PC-9 (cell line): ENCODE data around the gene CCDC8. TPM values are rescaled to one million over a fixed set of nuclear protein-coding genes. Genes with fewer than 3 reads are reported as not detected.

ENCODE experiments used
- BruUV-seq: library from RNA; stranded (reverse); fragments of 400-500 nt; replicated peaks from 2 replicates; lab custom pipeline; 2021; lab: Mats Ljungman, UMichigan
- CTCF ChIA-PET: fragments of 300-600 bp; sonication (Branson Sonifier 250); formaldehyde crosslinking; loops from one replicate; lab custom pipeline; 2022; ENCODE audit warnings: antibody characterized with exemption; lab: Charles Lee
- POLR2A ChIA-PET: fragments of 300-600 bp; sonication (Branson Sonifier 250); formaldehyde crosslinking; loops from one replicate; lab custom pipeline; 2022; ENCODE audit warnings: antibody characterized with exemption; ENCODE audit not compliant: unreplicated experiment; lab: Charles Lee
- DNase-seq, 2 experiments: peaks; one replicate each; pipeline versions ENCODE4 v3.0.0 to v3.0.0-alpha.2; 2015 to 2022; ENCODE audit warnings: mixed read lengths in 1 of 2
- H2AFZ ChIP-seq: fragments of 200-600 bp; sonication (generic); 2 replicates; pipeline ENCODE4 v1.8.1; 2017; ENCODE audit warnings: antibody characterized with exemption
- H3F3A ChIP-seq: fragments of 200-600 bp; sonication (generic); 2 replicates; pipeline ENCODE4 v1.8.1; 2017; ENCODE audit warnings: antibody characterized with exemption, mild to moderate bottlenecking, low read depth; ENCODE audit not compliant: insufficient read depth
- H3K27ac ChIP-seq: fragments of 200-600 bp; sonication (generic); 2 replicates; pipeline ENCODE4 v1.6.1; 2016; ENCODE audit warnings: mixed run types
- H3K27me3 ChIP-seq: fragments of 200-600 bp; sonication (generic); 2 replicates; pipeline ENCODE4 v1.6.1; 2016; ENCODE audit warnings: low read depth, mixed run types; ENCODE audit not compliant: insufficient read depth
- H3K36me3 ChIP-seq: fragments of 200-600 bp; sonication (generic); 2 replicates; pipeline ENCODE4 v1.6.1; 2016; ENCODE audit warnings: low read depth, mixed run types
- H3K4me1 ChIP-seq: fragments of 200-600 bp; sonication (generic); replicated peaks from 2 replicates; pipeline ENCODE4 v1.6.1; 2016; ENCODE audit warnings: mixed run types; ENCODE audit not compliant: insufficient read depth
- H3K4me2 ChIP-seq: fragments of 200-600 bp; sonication (generic); 2 replicates; pipeline ENCODE4 v1.6.1; 2017; ENCODE audit warnings: mixed run types
- H3K4me3 ChIP-seq: fragments of 200-600 bp; sonication (generic); 2 replicates; pipeline ENCODE4 v1.6.1; 2016; ENCODE audit warnings: mixed run types
- H3K79me2 ChIP-seq: fragments of 200-600 bp; sonication (generic); 2 replicates; pipeline ENCODE4 v1.6.1; 2017; ENCODE audit warnings: low read depth, mixed run types
- H3K9me2 ChIP-seq: fragments of 200-600 bp; sonication (generic); 2 replicates; pipeline ENCODE4 v1.8.1; 2017; ENCODE audit warnings: mild to moderate bottlenecking; ENCODE audit not compliant: insufficient read depth
- H3K9me3 ChIP-seq: fragments of 200-600 bp; sonication (generic); 2 replicates; pipeline ENCODE4 v1.8.1; 2016; ENCODE audit warnings: low read depth; ENCODE audit not compliant: insufficient read depth
- H4K20me1 ChIP-seq: fragments of 200-600 bp; sonication (generic); 2 replicates; pipeline ENCODE4 v1.8.1; 2017; ENCODE audit not compliant: insufficient read depth
- EZH2 ChIP-seq: fragments of 200-600 bp; sonication (generic); IDR thresholded peaks from 2 replicates; pipeline ENCODE4 v1.8.0; 2017; ENCODE audit warnings: antibody characterized with exemption, low read depth
- intact Hi-C: fragments of 100-400 bp; cut with micrococcal nuclease; formaldehyde crosslinking; loops from one replicate; pipeline ENCODE4 v1.10.0; 2022; ENCODE audit not compliant: unreplicated experiment
- total RNA-seq: library from RNA; stranded (reverse); gene quantifications from 2 replicates; pipeline ENCODE4 v1.2.3, GENCODE V29; 2021
- TF ChIP-seq, protein P1 (sequence below): fragments of 200-600 bp; sonication (generic); conservative IDR thresholded peaks from 2 replicates; pipeline ENCODE4 v1.6.1; 2017; ENCODE audit warnings: mixed run types, antibody characterized with exemption, mild to moderate bottlenecking, moderate library complexity

Gene CCDC8
- total RNA-seq, 1 experiment from 2014 or later: 4.2 TPM

DNA sequence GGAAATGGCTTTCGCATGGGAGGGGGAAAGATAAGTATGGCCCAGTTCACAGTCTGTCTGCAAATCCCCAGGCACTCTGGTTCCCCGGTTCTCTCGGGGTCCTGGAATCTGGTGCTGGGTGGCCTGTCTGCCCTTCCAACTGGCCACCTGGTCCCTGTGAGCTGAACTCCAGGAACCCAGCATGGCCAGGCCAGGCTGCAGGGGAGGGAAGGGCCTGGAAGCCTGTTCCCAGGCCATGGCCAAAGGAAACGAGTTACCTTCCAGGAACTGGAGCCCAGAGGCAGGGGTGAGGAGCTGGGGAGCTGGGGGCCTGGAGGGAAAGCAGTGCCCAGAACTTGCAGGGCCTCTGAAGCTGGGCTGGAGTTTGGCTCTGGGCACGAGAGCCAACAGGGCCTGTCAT, 34.5 kb upstream of the CCDC8 start:
- H3K27me3 ChIP-seq: peaks cover 32% of the 10 kb centered on the region
- no peaks in the 10 kb centered on the region for H3K9me3 ChIP-seq
- DNase-seq: no peak
- H3F3A ChIP-seq: 0 out of 2 replicates have a peak, but pooled peaks cover 3% of the 10 kb centered on the region
- intact Hi-C loops: no loop called here
- no peaks in the 10 kb centered on the region for H3K36me3 ChIP-seq
- no peak overlapping the region for H3K27ac ChIP-seq
- no peaks in the 10 kb centered on the region for H3K79me2 ChIP-seq
- BruUV-seq: no TSS peak
- H2AFZ ChIP-seq: no peak overlapping the region
- H3K4me3 ChIP-seq: no peak overlapping the region
- no peaks in the 10 kb centered on the region for H3K9me2 ChIP-seq
- no peaks in the 10 kb centered on the region for H4K20me1 ChIP-seq
- POLR2A ChIA-PET: interaction anchor here (0.6 kb wide), 1 partner anchor 93 kb away, joined by 3 read pairs; no protein-coding TSS in a partner anchor
- peaks cover 5% of the 10 kb centered on the region for H3K4me1 ChIP-seq
- CTCF ChIA-PET: no interaction called here
- no peak for TF ChIP-seq EZH2
- TF ChIP-seq, protein P1, sequence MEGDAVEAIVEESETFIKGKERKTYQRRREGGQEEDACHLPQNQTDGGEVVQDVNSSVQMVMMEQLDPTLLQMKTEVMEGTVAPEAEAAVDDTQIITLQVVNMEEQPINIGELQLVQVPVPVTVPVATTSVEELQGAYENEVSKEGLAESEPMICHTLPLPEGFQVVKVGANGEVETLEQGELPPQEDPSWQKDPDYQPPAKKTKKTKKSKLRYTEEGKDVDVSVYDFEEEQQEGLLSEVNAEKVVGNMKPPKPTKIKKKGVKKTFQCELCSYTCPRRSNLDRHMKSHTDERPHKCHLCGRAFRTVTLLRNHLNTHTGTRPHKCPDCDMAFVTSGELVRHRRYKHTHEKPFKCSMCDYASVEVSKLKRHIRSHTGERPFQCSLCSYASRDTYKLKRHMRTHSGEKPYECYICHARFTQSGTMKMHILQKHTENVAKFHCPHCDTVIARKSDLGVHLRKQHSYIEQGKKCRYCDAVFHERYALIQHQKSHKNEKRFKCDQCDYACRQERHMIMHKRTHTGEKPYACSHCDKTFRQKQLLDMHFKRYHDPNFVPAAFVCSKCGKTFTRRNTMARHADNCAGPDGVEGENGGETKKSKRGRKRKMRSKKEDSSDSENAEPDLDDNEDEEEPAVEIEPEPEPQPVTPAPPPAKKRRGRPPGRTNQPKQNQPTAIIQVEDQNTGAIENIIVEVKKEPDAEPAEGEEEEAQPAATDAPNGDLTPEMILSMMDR: no peak
- H3K4me2 ChIP-seq: no peak overlapping the region

DNA sequence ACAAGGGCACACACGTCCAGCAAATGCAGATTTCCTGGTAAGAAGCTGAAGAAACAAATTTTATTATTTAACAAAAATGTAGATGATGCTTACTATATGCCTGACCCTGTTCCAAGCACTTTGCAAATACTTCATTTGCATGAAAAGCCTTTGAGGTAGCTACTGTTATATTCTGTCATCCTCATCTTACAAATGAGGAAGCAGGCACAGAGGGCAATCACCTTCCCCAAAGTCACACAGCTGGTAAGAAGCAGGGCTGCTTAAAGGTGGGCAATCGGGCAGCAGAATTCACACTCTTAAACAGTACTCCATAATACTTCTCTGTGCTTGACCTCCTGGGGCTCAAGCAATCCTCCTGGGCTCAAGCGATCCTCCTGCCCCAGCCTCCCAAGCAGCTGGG, 33.6 kb upstream of the CCDC8 start:
- Histone ChIP-seq H3K27me3 (peaks cover 26% of the 10 kb centered on the region), H3K4me3 (no peak overlapping the region), H3K9me2 (no peaks in the 10 kb centered on the region), H3F3A (0 out of 2 replicates have a peak, but pooled peaks cover 3% of the 10 kb centered on the region), H2AFZ (no peak overlapping the region), H3K79me2 (no peaks in the 10 kb centered on the region), H3K36me3 (no peaks in the 10 kb centered on the region), H3K4me1 (peaks cover 10% of the 10 kb centered on the region), H3K4me2 (no peak overlapping the region), H3K9me3 (no peaks in the 10 kb centered on the region), H4K20me1 (no peaks in the 10 kb centered on the region), H3K27ac (no peak overlapping the region)
- TF ChIP-seq EZH2: no peak
- TF ChIP-seq, protein P1: no peak
- ChIA-PET CTCF (interaction anchor here (0.6 kb wide), 1 partner anchor 70 kb away, joined by 3 read pairs; no protein-coding TSS in a partner anchor), POLR2A (no interaction called here)
- BruUV-seq: no TSS peak
- intact Hi-C loops: no loop called here
- no peak for DNase-seq

DNA sequence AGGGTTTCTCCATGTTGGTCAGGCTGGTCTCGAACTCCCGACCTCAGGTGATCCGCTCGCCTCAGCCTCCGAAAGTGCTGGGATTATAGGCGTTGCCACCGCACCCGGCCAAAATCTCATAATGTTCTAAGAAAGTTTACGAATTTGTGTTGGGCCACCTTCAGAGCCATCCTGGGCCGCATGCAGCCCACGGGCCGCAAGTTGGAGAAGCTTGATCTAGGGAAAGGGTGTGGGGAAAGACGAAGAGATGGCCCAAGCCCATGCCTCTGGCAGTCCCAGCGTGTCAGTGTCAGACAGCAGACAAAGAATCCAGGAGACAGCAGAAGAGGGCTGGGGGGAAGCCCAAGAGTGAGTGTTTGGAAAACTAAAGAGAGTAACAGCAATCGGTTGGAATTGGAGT, 32.7 kb upstream of the CCDC8 start:
- Histone ChIP-seq H3K9me3 (no peaks in the 10 kb centered on the region), H3K79me2 (no peaks in the 10 kb centered on the region), H3K4me1 (peaks cover 10% of the 10 kb centered on the region), H3K4me2 (no peak overlapping the region), H3K36me3 (no peaks in the 10 kb centered on the region), H2AFZ (no peak overlapping the region), H3K9me2 (no peaks in the 10 kb centered on the region), H3K4me3 (no peak overlapping the region), H3K27ac (no peak overlapping the region), H3K27me3 (peaks cover 16% of the 10 kb centered on the region), H3F3A (0 out of 2 replicates have a peak, but pooled peaks cover 3% of the 10 kb centered on the region), H4K20me1 (no peaks in the 10 kb centered on the region)
- ChIA-PET POLR2A (no interaction called here), CTCF (no interaction called here)
- intact Hi-C loops: no loop called here
- DNase-seq: no peak
- BruUV-seq: no TSS peak
- no peak for TF ChIP-seq EZH2
- TF ChIP-seq, protein P1: no peak
